Naive thymus-derived CD8-positive, alpha-beta T cell (primary cell): ENCODE data around the gene DMXL1. TPM values are rescaled to one million over a fixed set of nuclear protein-coding genes. Genes with fewer than 3 reads are reported as not detected.
"Not testable (repeated sequence)": the region's sequence is repeated elsewhere in the genome, so short reads cannot be mapped to it uniquely, and the experiment has no call there.

ENCODE experiments used
- ATAC-seq, 2 donors: fragments of 150-1000 bp; cut with Tn5 transposase in 1 of 2; sonication (Bioruptor Pico), chemical (Tn5 transposase) in 1 of 2; 1 replicate in 1 of 2; 2 replicates in 1 of 2; pipeline ENCODE4 v1.10.0; 2021; ENCODE audit warnings: mild to moderate bottlenecking in 2 of 2, moderate library complexity in 2 of 2
- POLR2A ChIA-PET: fragments of 350-600 bp; sonication (Branson Sonifier 250); formaldehyde crosslinking; loops from one replicate; lab custom pipeline; 2021; ENCODE audit warnings: antibody characterized with exemption; lab: Charles Lee
- DNase-seq, 10 donors: peaks; one replicate each; pipeline versions ENCODE4 v3.0.0 to v3.0.0-alpha.2; 2020 to 2022
- H3K27ac Mint-ChIP-seq, 10 donors: one replicate each; pipeline ENCODE4 v1.8.0; 2020 to 2022; ENCODE audit warnings: mild to moderate bottlenecking in 10 of 10, mixed read lengths in 10 of 10, moderate library complexity in 4 of 10, inconsistent platforms in 1 of 10
- H3K27me3 Mint-ChIP-seq, 5 donors: one replicate each; pipeline ENCODE4 v1.8.0; 2021 to 2022; ENCODE audit warnings: mixed read lengths in 5 of 5
- H3K36me3 Mint-ChIP-seq, 3 donors: one replicate each; pipeline ENCODE4 v1.8.0; 2020 to 2022; ENCODE audit warnings: mixed read lengths in 3 of 3, mild to moderate bottlenecking in 2 of 3, inconsistent platforms in 1 of 3
- H3K4me1 Mint-ChIP-seq, 4 donors: one replicate each; pipeline ENCODE4 v1.8.0; 2021 to 2022; ENCODE audit warnings: mixed read lengths in 4 of 4
- H3K4me3 Mint-ChIP-seq, 10 donors: one replicate each; pipeline ENCODE4 v1.8.0; 2020 to 2022; ENCODE audit warnings: mild to moderate bottlenecking in 10 of 10, mixed read lengths in 10 of 10, moderate library complexity in 6 of 10, inconsistent platforms in 1 of 10
- H3K9me3 Mint-ChIP-seq, 9 donors: one replicate each; pipeline ENCODE4 v1.8.0; 2020 to 2022; ENCODE audit warnings: mixed read lengths in 9 of 9, mild to moderate bottlenecking in 3 of 9, inconsistent platforms in 1 of 9, moderate library complexity in 1 of 9
- polyA plus RNA-seq, 3 donors: library from polyadenylated mRNA; unstranded; fragments of 300-500 nt; fragmentation: Illumina TruSeq; gene quantifications; one replicate each; pipeline ENCODE4 v1.2.3, GENCODE V29; 2021
- total RNA-seq, 8 experiments: library from RNA in 2 of 8; stranded (reverse) in 2 of 8; gene quantifications; one replicate each; pipeline ENCODE4 v1.2.3 and lab custom pipeline; 2021 to 2026

Gene DMXL1
- total and polyA plus RNA-seq, 5 experiments from 2014 or later = 15.0 to 43.3 (median 19.9) TPM

- peaks cover 28 to 34% (median 32%) of the 10 kb centered on the region in 3 donors for H3K36me3 Mint-ChIP-seq
- H3K27ac Mint-ChIP-seq = no peak overlapping the region
- H3K4me1 Mint-ChIP-seq = peaks cover 24 to 62% (median 47%) of the 10 kb centered on the region in 4 donors
- no peak overlapping the region for H3K4me3 Mint-ChIP-seq
- peaks cover 0 to 23% (median 9%) of the 10 kb centered on the region in 9 donors for H3K9me3 Mint-ChIP-seq
- no peaks in the 10 kb centered on the region for H3K27me3 Mint-ChIP-seq
- no peak for ATAC-seq
- POLR2A ChIA-PET = interaction anchor here (1.0 kb wide), 1 partner anchor 12 kb away, joined by 3 read pairs; the partner anchor contains the start of gene DMXL1
- no peak for DNase-seq
Observed at GRCh38 chr5:119082691-119083090, 11.8 kb downstream of the DMXL1 start.

DNA sequence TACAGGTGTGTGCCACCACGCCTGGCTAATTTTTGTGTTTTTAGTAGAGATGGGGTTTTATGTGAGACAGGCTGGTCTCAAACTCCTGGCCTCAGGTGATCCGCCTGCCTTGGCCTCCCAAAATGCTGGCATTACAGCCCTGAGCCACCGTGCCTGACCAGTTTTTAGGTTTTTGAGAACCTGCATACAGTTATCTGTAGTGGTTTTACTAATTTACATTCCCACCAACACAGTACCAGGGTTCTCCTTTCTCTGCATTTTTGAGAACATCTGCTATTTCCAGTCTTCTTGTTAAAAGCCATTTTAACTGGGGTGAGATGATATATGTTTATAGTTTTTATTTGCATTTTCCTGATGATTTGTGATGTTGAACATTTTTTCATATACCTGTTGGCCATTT, 12.8 kb downstream of the DMXL1 start:
- no peaks in the 10 kb centered on the region for H3K27me3 Mint-ChIP-seq
- no peak overlapping the region for H3K4me3 Mint-ChIP-seq
- ATAC-seq (no peak), DNase-seq (no peak)
- H3K9me3 Mint-ChIP-seq = peaks cover 0 to 23% (median 9%) of the 10 kb centered on the region in 9 donors
- POLR2A ChIA-PET = no interaction called here
- peak overlapping the region in 2 of 10 donors; percentile 8 for H3K27ac Mint-ChIP-seq
- H3K4me1 Mint-ChIP-seq = peaks cover 25 to 60% (median 48%) of the 10 kb centered on the region in 4 donors
- peaks cover 28 to 34% (median 32%) of the 10 kb centered on the region in 3 donors for H3K36me3 Mint-ChIP-seq

- Mint-ChIP-seq H3K4me1 (peaks cover 11 to 37% (median 32%) of the 10 kb centered on the region in 4 donors), H3K9me3 (peaks cover 0 to 39% (median 12%) of the 10 kb centered on the region in 9 donors), H3K36me3 (peaks cover 23 to 38% (median 28%) of the 10 kb centered on the region in 3 donors), H3K27ac (peak overlapping the region in 4 of 10 donors; percentile 11 to 60 (median 29)), H3K27me3 (no peaks in the 10 kb centered on the region), H3K4me3 (no peak overlapping the region)
- no peak for DNase-seq
- POLR2A ChIA-PET = no interaction called here
- ATAC-seq = no peak
Observed at GRCh38 chr5:119088438-119088837, 17.6 kb downstream of the DMXL1 start.

DNA sequence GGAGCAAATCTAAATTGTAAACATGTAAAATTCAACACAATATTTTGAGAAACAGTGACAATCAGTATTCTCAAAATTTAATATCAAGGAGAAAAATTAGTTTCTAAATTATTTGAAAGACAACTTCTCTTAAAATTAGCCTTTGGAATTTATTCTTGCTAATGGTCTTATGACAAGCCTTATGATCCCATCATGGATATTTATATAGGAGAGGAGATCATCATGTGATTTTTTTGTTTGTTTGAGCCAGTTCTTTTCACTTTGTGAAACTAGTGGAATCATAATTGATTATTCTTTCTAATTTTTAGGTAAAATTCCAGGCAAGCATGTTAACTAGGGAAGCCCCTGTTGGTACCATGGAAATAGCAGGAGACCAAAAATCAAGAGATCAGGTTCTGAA, 24.7 kb downstream of the DMXL1 start:
- Mint-ChIP-seq H3K4me3 (no peak overlapping the region), H3K36me3 (peaks cover 0 to 44% (median 29%) of the 10 kb centered on the region in 3 donors), H3K9me3 (peaks cover 0 to 9% (median 4%) of the 10 kb centered on the region in 9 donors), H3K27ac (peak overlapping the region in 1 of 10 donors; percentile 3), H3K4me1 (peaks cover 14 to 29% (median 27%) of the 10 kb centered on the region in 4 donors), H3K27me3 (no peaks in the 10 kb centered on the region)
- POLR2A ChIA-PET = no interaction called here
- no peak for ATAC-seq
- DNase-seq = no peak

GRCh38 chr5:119105971-119106370, 35.1 kb downstream of the DMXL1 start:
- POLR2A ChIA-PET = no interaction called here
- H3K9me3 Mint-ChIP-seq = no peaks in the 10 kb centered on the region
- H3K27me3 Mint-ChIP-seq = no peaks in the 10 kb centered on the region
- H3K4me1 Mint-ChIP-seq = peaks cover 0 to 3% (median under 1%) of the 10 kb centered on the region in 4 donors
- no peak overlapping the region for H3K4me3 Mint-ChIP-seq
- ATAC-seq = no peak
- no peak for DNase-seq
- H3K27ac Mint-ChIP-seq = peak overlapping the region in 1 of 10 donors; percentile 22
- H3K36me3 Mint-ChIP-seq = peaks cover 11 to 70% (median 41%) of the 10 kb centered on the region in 3 donors

DNA sequence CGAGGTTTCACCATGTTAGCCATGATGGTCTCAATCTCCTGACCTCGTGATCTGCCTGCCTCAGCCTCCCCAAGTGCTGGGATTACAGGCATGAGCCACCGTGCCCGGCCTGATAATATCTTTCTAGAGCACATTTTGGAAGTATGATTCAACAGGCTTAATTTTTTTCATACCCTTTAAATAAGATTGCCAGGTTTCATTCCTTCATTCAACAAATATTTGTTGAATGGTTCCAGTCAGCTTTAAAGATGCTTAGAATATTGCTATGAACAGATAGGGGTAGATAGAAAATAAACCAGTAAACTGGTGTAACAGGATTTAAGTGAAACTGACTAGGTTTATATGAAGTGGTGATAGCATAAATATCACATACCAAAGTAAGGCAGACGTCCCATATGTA, 41.3 kb downstream of the DMXL1 start:
- DNase-seq (no peak), ATAC-seq (no peak)
- peaks cover 18 to 74% (median 34%) of the 10 kb centered on the region in 3 donors for H3K36me3 Mint-ChIP-seq
- H3K4me1 Mint-ChIP-seq = no peaks in the 10 kb centered on the region
- H3K27ac Mint-ChIP-seq = peak overlapping the region in 1 of 10 donors; percentile 54
- POLR2A ChIA-PET = no interaction called here
- H3K9me3 Mint-ChIP-seq = no peaks in the 10 kb centered on the region
- no peak overlapping the region for H3K4me3 Mint-ChIP-seq
- no peaks in the 10 kb centered on the region for H3K27me3 Mint-ChIP-seq

DNA sequence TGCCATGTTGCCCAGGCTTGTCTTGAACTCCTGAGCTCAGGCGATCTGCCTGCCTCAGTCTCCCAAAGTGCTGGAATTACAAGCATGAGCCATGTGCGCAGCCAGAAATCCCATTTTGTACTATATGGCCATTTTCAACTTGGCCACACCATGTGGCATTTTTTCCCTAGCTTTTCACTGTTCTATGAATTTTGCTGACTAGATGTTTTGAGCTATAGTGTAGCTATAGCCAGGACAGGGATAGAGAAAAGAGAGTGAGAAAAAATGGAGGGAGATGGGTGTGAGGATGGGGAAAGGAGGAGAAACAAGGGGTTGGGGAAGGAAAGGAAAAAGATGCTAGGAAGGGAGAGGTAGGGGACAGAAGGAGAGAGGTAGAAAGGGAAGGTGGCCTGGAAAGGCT, 46.4 kb downstream of the DMXL1 start:
- POLR2A ChIA-PET = no interaction called here
- no peak overlapping the region for H3K4me3 Mint-ChIP-seq
- H3K27me3 Mint-ChIP-seq = no peaks in the 10 kb centered on the region
- H3K36me3 Mint-ChIP-seq = peaks cover 28 to 71% (median 34%) of the 10 kb centered on the region in 3 donors
- peaks cover 0 to 2% (median 0%) of the 10 kb centered on the region in 9 donors for H3K9me3 Mint-ChIP-seq
- peaks cover 0 to 3% (median 0%) of the 10 kb centered on the region in 4 donors for H3K4me1 Mint-ChIP-seq
- no peak for ATAC-seq
- H3K27ac Mint-ChIP-seq = peak overlapping the region in 8 of 10 donors; percentile 9 to 76 (median 42)
- DNase-seq = no peak

- no peak for ATAC-seq
- H3K4me3 Mint-ChIP-seq = no peak overlapping the region
- H3K36me3 Mint-ChIP-seq = peaks cover 28 to 75% (median 36%) of the 10 kb centered on the region in 3 donors
Observed at GRCh38 chr5:119118000-119118399, 47.1 kb downstream of the DMXL1 start.

DNA sequence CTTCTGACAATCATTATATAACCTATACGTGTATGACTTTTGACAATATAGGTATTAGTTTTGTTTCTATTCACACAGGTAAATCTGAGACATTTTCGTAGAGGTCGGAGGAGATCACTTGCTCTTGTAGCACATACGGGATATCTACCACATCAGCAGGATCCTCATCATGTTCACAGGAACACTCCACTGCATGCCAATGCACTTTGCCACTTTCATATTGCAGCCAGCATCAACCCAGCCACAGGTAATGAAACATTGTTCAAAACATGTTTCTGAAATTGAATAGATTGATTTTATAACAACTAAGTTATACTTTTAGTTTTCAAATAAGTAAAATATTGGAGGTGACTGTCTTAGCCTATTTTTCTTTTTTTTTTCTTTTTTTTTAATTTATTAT, 50.0 kb downstream of the DMXL1 start:
- H3K36me3 Mint-ChIP-seq = peaks cover 28 to 76% (median 38%) of the 10 kb centered on the region in 3 donors
- H3K9me3 Mint-ChIP-seq = peaks cover 0 to 3% (median 0%) of the 10 kb centered on the region in 9 donors
- DNase-seq = no peak
- no peak overlapping the region for H3K4me3 Mint-ChIP-seq
- H3K27ac Mint-ChIP-seq = peak overlapping the region in 1 of 10 donors; percentile 41
- no peak for ATAC-seq
- POLR2A ChIA-PET = no interaction called here
- H3K27me3 Mint-ChIP-seq = no peaks in the 10 kb centered on the region
- peaks cover 0 to 3% (median 0%) of the 10 kb centered on the region in 4 donors for H3K4me1 Mint-ChIP-seq

More at GRCh38 chr5:119118000-119118399, 47.1 kb downstream of the DMXL1 start:
- POLR2A ChIA-PET = no interaction called here
- H3K9me3 Mint-ChIP-seq = peaks cover 0 to 2% (median 0%) of the 10 kb centered on the region in 9 donors
- peak overlapping the region in 5 of 10 donors; percentile 0 to 47 (median 38) for H3K27ac Mint-ChIP-seq
- peaks cover 0 to 3% (median 0%) of the 10 kb centered on the region in 4 donors for H3K4me1 Mint-ChIP-seq
- no peak for DNase-seq
- H3K27me3 Mint-ChIP-seq = no peaks in the 10 kb centered on the region

GRCh38 chr5:119122474-119122873, 51.6 kb downstream of the DMXL1 start:
- H3K27ac Mint-ChIP-seq, DNase-seq, H3K27me3 Mint-ChIP-seq, H3K4me3 Mint-ChIP-seq, H3K4me1 Mint-ChIP-seq, H3K9me3 Mint-ChIP-seq, ATAC-seq, POLR2A ChIA-PET: not testable (repeated sequence)
- H3K36me3 Mint-ChIP-seq = peaks cover 19 to 62% (median 30%) of the 10 kb centered on the region in 3 donors

DNA sequence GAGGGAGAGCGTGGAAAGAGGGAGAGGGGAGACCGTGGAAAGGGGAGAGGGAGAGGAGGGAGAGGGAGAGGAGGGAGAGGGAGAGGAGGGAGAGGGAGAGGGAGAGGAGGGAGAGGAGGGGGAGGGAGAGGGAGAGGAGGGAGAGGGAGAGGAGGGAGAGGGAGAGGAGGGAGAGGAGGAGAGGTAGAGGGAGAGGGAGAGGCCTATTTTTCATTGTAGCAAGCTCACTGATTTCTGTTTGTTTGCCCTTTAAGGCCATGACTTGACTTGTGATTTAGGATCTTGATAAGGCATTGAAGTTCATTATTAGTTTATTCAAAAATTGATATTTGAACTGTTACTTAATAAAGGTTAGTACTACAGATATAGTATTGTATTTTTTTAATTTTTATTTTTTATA, 52.4 kb downstream of the DMXL1 start:
- DNase-seq = no peak
- Mint-ChIP-seq H3K4me3 (no peak overlapping the region), H3K9me3 (peaks cover 0 to 3% (median 0%) of the 10 kb centered on the region in 9 donors), H3K27me3 (no peaks in the 10 kb centered on the region), H3K4me1 (peaks cover 0 to 2% (median under 1%) of the 10 kb centered on the region in 4 donors), H3K27ac (no peak overlapping the region), H3K36me3 (peaks cover 14 to 60% (median 36%) of the 10 kb centered on the region in 3 donors)
- no peak for ATAC-seq
- POLR2A ChIA-PET = interaction anchor here (0.7 kb wide), 1 partner anchor 64 kb away, joined by 3 read pairs; no protein-coding TSS in a partner anchor

DNA sequence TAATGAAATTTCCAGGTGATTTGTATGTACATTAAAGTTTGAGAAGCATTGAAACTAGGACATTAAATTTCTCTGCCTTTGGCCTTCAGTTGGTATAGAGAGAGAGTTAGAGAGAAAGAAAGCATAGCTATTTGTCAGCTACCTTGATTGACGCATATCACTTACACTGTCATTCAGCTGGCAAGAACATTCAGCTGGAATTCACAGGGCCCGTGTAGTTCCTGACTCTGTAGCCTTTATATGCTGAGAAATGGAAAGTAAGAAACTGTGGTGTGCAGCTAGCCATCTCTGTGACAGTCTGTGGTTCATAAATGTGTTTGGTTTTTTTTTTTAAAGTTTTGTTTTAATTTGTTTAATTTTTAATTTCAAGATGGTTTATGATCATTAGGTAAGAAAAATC, 58.9 kb downstream of the DMXL1 start:
- Mint-ChIP-seq H3K27me3 (no peaks in the 10 kb centered on the region), H3K4me1 (peaks cover 0 to 2% (median under 1%) of the 10 kb centered on the region in 4 donors), H3K36me3 (peaks cover 15 to 70% (median 58%) of the 10 kb centered on the region in 3 donors), H3K9me3 (peaks cover 0 to 2% (median 0%) of the 10 kb centered on the region in 9 donors), H3K4me3 (no peak overlapping the region), H3K27ac (no peak overlapping the region)
- DNase-seq (no peak), ATAC-seq (no peak)
- POLR2A ChIA-PET = no interaction called here

DNA sequence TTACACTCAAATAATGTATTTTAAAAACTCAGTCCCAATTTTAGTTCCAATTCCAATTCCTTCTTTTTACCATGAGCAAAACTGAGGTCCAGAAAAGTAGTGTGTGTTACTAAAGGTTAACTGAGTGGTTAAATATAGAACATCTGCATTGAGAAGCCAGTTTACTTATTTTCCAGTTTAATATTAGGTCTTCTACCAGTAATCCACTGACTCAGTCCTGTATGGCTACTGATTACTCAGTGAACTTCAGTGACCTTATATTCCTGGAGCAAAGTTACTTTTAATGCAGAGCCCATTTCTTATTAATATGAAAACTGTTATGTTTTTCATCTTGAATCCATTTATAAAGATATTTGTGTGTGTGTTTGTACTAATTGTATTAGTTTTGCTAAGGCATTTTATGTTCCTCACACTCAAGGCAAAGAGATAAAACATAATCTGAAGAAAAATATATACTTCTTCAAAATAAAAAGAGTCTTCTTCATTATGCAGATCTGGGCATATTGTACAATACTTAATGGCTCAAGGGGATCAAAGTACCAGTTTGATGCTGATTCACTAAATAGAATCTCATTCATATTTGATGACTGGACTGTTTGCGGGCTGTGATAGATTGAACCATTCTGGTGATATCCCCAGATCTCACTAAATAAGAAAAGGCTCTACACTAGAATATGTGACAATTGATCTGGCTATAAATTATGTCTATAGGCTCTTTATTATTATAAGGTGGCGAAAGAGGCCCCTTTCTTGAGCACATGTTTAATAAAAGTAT, 60.8 kb downstream of the DMXL1 start:
- Mint-ChIP-seq H3K4me1 (peaks cover 0 to 2% (median under 1%) of the 10 kb centered on the region in 4 donors), H3K9me3 (peaks cover 2 to 20% (median 13%) of the 10 kb centered on the region in 9 donors), H3K36me3 (peaks cover 32 to 79% (median 72%) of the 10 kb centered on the region in 3 donors)

More for the DNA sequence above, 60.8 kb downstream of the DMXL1 start:
- no peaks in the 10 kb centered on the region for H3K27me3 Mint-ChIP-seq
- no peak overlapping the region for H3K4me3 Mint-ChIP-seq
- no peak for ATAC-seq
- no peak for DNase-seq
- POLR2A ChIA-PET = no interaction called here
- H3K27ac Mint-ChIP-seq = no peak overlapping the region
